Transverse colon (tissue), 4 donors: ENCODE measurements around the gene RNF224. TPM values are rescaled to one million over a fixed set of nuclear protein-coding genes. Genes with fewer than 3 reads are reported as not detected.

Experiments used
- DNase-seq: peaks from one replicate; pipeline ENCODE4 v3.0.0-alpha.2; 2019
- H3K27ac ChIP-seq, 4 donors: fragments of 200-600 bp; sonication (generic); 2 replicates each; pipeline ENCODE4 v1.5.1; 2016 to 2018; ENCODE audit warnings: inconsistent platforms in 4 of 4
- H3K27me3 ChIP-seq: fragments of 200-600 bp; sonication (generic); 2 replicates; pipeline ENCODE4 v1.5.1; 2017; ENCODE audit warnings: inconsistent platforms
- H3K36me3 ChIP-seq, 4 donors: fragments of 200-600 bp; sonication (generic); 2 replicates each; pipeline ENCODE4 v1.5.1; 2017 to 2019; ENCODE audit warnings: inconsistent platforms in 4 of 4
- H3K4me1 ChIP-seq, 4 donors: fragments of 200-600 bp; sonication (generic); 2 replicates each; pipeline ENCODE4 v1.5.1; 2017 to 2020; ENCODE audit warnings: inconsistent platforms in 4 of 4
- H3K4me3 ChIP-seq, 4 donors: fragments of 200-600 bp; sonication (generic); 1 replicate in 1 of 4; 2 replicates in 3 of 4; pipeline versions ENCODE4 v1.5.1 to v1.6.1; 2017 to 2019; ENCODE audit warnings: inconsistent platforms in 4 of 4
- H3K9me3 ChIP-seq, 2 donors: fragments of 200-600 bp; sonication (generic); 2 replicates each; pipeline ENCODE4 v1.5.1; 2017 to 2019; ENCODE audit warnings: inconsistent platforms in 2 of 2
- EP300 ChIP-seq: sonication (generic); formaldehyde crosslinking; IDR thresholded peaks from one replicate; pipeline ENCODE4 v1.6.1; 2017; ENCODE audit warnings: antibody characterized with exemption, low read depth
- POLR2A ChIP-seq: fragments of 450-650 bp; IDR thresholded peaks from one replicate; pipeline ENCODE4 v1.6.1; 2016; ENCODE audit warnings: antibody characterized with exemption, mild to moderate bottlenecking, moderate library complexity
- POLR2AphosphoS5 ChIP-seq, 3 donors: sonication (generic); formaldehyde crosslinking; IDR thresholded peaks; one replicate each; pipeline ENCODE4 v1.6.1; 2016; ENCODE audit warnings: antibody characterized with exemption in 3 of 3
- WGBS, 2 donors: methylation state at CpG; one replicate each; pipeline ENCODE4 v1.1.5; 2018; ENCODE audit warnings: low coverage in 1 of 2; 5-methylcytosine and 5-hydroxymethylcytosine counted together
- in situ Hi-C, 4 donors: fragments of 200-750 bp; cut with MboI; loops; one replicate each; pipeline versions ENCODE4 v1.15.0 to v1.15.1; 2017; ENCODE audit warnings: low sequenced_read_pairs in 3 of 4, low pct_ligation_motif_present in 1 of 4, low pct_unique_long_range_greater_than_20kb in 1 of 4
- intact Hi-C: fragments of 100-400 bp; cut with DNase I; formaldehyde crosslinking; loops from one replicate; pipeline ENCODE4 v1.15.1; 2023; ENCODE audit warnings: low total_unique reads
- total RNA-seq, 4 donors: library from RNA; depleted of rRNA; stranded (reverse); fragments of >200 nt; gene quantifications; one replicate each; pipeline ENCODE4 v1.1.0, GENCODE V29; 2016
- TF ChIP-seq, protein P1 (sequence below), 5 experiments: fragments of 200-600 bp in 3 of 5; fragments of 450-650 bp in 2 of 5; sonication (generic) in 3 of 5; IDR thresholded peaks; 1 replicate in 2 of 5; 2 replicates in 3 of 5; pipeline ENCODE4 v1.5.1; 2016 to 2017; ENCODE audit warnings: antibody characterized with exemption in 5 of 5, inconsistent platforms in 3 of 5, mild to moderate bottlenecking in 2 of 5, moderate library complexity in 1 of 5

Gene RNF224
- total RNA-seq, 4 donors from 2014 or later, result not detected

DNA sequence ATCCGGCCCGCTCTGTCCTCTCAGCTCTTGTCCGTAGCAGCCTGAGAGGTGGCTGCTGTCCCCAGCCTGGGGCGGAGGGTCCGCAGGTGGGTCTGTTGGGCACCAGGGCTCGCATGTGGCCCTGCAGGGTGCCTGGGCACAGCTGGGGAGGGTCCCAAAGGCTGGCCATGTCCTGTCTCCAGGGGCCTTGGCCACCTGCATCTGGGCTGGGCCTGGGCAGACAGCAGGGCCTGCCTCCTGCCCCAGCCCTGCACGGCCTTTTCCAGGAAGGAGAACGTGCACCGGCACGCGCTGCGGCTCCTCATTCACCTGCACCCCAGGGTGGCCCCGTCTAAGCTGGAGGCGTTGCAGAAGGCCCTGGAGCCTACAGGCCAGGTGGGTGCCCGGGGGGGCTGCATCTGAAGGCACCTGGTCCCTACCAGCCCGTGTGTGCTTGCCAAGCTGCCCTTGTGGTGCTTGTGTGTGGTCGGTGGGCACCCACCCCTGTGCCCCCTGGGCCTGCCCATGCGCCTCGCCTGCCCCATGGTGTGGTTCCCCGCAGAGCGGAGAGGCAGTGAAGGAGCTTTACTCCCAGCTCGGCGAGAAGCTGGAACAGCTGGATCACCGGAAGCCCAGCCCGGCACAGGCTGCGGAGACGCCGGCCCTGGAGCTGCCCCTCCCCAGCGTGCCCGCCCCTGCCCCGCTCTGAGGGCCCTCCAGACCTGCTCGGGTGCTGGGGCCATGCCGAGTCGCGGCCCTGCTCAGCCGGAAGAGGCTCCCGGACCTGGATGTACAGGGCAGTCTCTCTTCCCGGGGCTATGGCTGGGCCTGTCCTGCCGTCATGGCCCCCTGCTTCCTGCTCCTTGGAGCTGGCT lies 45.2 kb downstream of the RNF224 start:
- H3K27me3 ChIP-seq, result no peaks in the 10 kb centered on the region
- in situ Hi-C loops, result no loop called here
- no peak for DNase-seq
- peaks cover 0 to 15% (median 8%) of the 10 kb centered on the region in 4 donors for H3K36me3 ChIP-seq
- H3K27ac ChIP-seq, result no peak overlapping the region
- 88% methylated on average over 22 of the region's 39 CpGs; no CpG with 5 or more reads in 1 of the 2 donors for WGBS, 2 donors
- TF ChIP-seq POLR2A, result no peak
- intact Hi-C loops, result no loop called here
- no peaks in the 10 kb centered on the region for H3K9me3 ChIP-seq
- no peak overlapping the region for H3K4me3 ChIP-seq
- H3K4me1 ChIP-seq, result peaks cover 25 to 57% (median 40%) of the 10 kb centered on the region in 4 donors

DNA sequence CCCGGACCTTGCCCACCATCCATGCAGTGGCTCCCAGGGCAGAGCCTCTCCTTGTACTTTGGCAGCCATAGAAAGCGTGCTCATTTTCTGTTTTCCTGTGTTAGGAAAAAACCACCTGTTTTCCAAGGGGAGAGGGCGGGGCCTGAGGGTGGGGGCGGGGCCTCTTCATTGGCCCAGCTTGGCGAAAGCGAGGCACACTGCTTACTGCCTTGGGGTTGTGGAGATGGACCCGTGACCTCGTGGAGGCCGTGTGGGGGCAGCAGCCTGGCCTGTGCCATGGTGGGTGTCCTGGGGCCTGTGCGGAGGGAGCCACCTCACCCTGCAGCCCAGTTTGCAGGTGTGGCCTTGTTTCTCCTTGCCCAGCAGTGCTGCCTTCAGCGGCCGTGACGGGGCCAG lies 45.8 kb downstream of the RNF224 start:
- intact Hi-C loops (no loop called here), in situ Hi-C loops (no loop called here)
- Histone ChIP-seq H3K36me3 (peaks cover 0 to 15% (median 5%) of the 10 kb centered on the region in 4 donors), H3K4me3 (no peak overlapping the region), H3K27me3 (no peaks in the 10 kb centered on the region), H3K9me3 (no peaks in the 10 kb centered on the region), H3K27ac (no peak overlapping the region), H3K4me1 (peaks cover 25 to 52% (median 36%) of the 10 kb centered on the region in 4 donors)
- DNase-seq, result no peak
- whole genome bisulfite sequencing, 2 donors, result 70% methylated on average over 12 of the region's 13 CpGs; no CpG with 5 or more reads in 1 of the 2 donors
- TF ChIP-seq POLR2AphosphoS5 (IDR thresholded peaks at IDR 0.05), result no peak
- TF ChIP-seq EP300, result no peak
- TF ChIP-seq, protein P1, sequence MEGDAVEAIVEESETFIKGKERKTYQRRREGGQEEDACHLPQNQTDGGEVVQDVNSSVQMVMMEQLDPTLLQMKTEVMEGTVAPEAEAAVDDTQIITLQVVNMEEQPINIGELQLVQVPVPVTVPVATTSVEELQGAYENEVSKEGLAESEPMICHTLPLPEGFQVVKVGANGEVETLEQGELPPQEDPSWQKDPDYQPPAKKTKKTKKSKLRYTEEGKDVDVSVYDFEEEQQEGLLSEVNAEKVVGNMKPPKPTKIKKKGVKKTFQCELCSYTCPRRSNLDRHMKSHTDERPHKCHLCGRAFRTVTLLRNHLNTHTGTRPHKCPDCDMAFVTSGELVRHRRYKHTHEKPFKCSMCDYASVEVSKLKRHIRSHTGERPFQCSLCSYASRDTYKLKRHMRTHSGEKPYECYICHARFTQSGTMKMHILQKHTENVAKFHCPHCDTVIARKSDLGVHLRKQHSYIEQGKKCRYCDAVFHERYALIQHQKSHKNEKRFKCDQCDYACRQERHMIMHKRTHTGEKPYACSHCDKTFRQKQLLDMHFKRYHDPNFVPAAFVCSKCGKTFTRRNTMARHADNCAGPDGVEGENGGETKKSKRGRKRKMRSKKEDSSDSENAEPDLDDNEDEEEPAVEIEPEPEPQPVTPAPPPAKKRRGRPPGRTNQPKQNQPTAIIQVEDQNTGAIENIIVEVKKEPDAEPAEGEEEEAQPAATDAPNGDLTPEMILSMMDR (IDR thresholded peaks at IDR 0.05), result no peak
- TF ChIP-seq POLR2A, result no peak

DNA sequence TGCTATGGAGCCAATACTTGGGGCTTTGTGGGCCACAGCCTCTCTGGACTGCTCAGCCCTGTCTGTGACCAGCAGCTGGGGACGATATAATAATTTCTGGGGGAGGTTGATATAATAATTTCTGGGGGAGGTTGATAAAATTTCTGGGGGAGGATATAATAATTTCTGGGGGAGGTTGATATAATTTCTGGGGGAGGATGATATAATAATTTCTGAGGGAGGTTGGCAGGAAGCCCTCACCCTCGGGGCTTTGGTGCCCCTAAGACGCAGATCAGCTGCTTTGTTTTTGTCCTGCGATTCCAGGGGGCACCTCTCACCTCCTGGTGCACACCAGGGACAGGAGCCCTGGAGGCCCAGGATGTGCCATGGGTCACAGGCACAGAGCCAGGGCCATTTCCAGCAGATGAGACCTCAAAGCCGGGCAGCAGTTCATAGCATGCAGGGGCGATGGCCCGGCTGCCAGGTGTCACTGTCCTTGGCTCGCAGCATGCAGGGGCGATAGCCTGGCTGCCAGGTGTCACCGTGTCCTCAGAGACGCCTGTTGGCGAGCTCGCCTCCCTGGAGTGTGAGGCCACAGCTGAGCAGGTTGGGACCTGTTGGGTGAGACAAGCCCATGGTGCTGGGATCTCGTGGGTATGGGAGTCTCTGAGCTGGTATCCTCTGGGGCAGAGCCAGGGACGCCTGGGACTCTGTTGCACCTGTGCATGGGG lies 46.5 kb downstream of the RNF224 start:
- H3K4me1 ChIP-seq, result peaks cover 22 to 47% (median 30%) of the 10 kb centered on the region in 4 donors
- 45 to 47% methylated on average over 2 to 11 of the region's 15 CpGs for WGBS, 2 donors
- in situ Hi-C loops, result no loop called here
- TF ChIP-seq POLR2AphosphoS5 (IDR thresholded peaks at IDR 0.05), result peak in 2 of 3 donors; percentile 31 to 37
- TF ChIP-seq, protein P1 (IDR thresholded peaks at IDR 0.05), result no peak
- TF ChIP-seq EP300, result no peak
- TF ChIP-seq POLR2A, result no peak
- DNase-seq, result no peak
- intact Hi-C loops, result no loop called here
- H3K27me3 ChIP-seq, result no peaks in the 10 kb centered on the region
- no peaks in the 10 kb centered on the region for H3K9me3 ChIP-seq
- no peak overlapping the region for H3K4me3 ChIP-seq
- peaks cover 0 to 15% (median 5%) of the 10 kb centered on the region in 4 donors for H3K36me3 ChIP-seq
- peak overlapping the region; percentile 60 to 79 (median 76) for H3K27ac ChIP-seq

DNA sequence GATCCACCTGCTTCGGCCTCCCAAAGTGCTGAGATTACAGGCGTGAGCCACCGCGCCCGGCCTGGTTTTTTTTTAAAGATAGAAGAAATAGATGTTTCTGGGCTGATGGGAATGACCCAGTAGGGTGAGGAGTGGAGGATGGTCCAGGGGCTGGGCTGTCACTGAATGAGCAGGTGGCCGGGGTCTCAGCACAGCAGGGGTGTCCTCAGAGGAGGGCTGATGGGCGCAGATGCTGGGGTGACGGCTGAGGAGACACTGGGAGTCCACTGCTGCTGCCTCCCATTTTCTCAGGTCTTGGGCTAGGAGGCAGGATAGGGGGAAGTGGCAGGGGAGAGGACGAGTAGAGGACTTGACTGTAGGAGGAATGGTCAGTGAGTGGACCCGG lies 47.9 kb downstream of the RNF224 start:
- TF ChIP-seq EP300 (no peak), POLR2AphosphoS5 (IDR thresholded peaks at IDR 0.05) (no peak), POLR2A (no peak)
- TF ChIP-seq, protein P1 (IDR thresholded peaks at IDR 0.05), result no peak
- Histone ChIP-seq H3K9me3 (no peaks in the 10 kb centered on the region), H3K36me3 (peaks cover 0 to 15% (median 5%) of the 10 kb centered on the region in 4 donors), H3K4me1 (peaks cover 13 to 44% (median 22%) of the 10 kb centered on the region in 4 donors), H3K27ac (peak overlapping the region in 2 of 4 donors; percentile 5 to 79), H3K27me3 (no peaks in the 10 kb centered on the region), H3K4me3 (no peak overlapping the region)
- DNase-seq, result no peak
- intact Hi-C loops, result no loop called here
- WGBS, 2 donors, result 82 to 87% methylated on average over 3 to 10 of the region's 10 CpGs
- in situ Hi-C loops, result loop anchor here in 2 of 4 donors (25.0 kb wide), 1 partner anchor 137 kb away; the partner anchor contains the start of genes EXD3 (in 2 of the 2) and NOXA1 (in 2 of the 2)
